ENCODE results near the gene CDC34.

CDC34 gene

GRCh38 chr19:540867-541637 lies 9.5 kb downstream of the CDC34 start:
- no peak for DNase-seq (ENCODE audit: extremely low read depth in 1 of 2, low read depth in 1 of 2)

- no peak for DNase-seq (ENCODE audit: extremely low read depth in 1 of 2, low read depth in 1 of 2)
These were observed 10.1 kb downstream of the CDC34 start for GRCh38 chr19:541699-542098.

GRCh38 chr19:542173-542866 lies 10.8 kb downstream of the CDC34 start:
- no peak for DNase-seq (ENCODE audit: extremely low read depth in 1 of 2, low read depth in 1 of 2)

DNA sequence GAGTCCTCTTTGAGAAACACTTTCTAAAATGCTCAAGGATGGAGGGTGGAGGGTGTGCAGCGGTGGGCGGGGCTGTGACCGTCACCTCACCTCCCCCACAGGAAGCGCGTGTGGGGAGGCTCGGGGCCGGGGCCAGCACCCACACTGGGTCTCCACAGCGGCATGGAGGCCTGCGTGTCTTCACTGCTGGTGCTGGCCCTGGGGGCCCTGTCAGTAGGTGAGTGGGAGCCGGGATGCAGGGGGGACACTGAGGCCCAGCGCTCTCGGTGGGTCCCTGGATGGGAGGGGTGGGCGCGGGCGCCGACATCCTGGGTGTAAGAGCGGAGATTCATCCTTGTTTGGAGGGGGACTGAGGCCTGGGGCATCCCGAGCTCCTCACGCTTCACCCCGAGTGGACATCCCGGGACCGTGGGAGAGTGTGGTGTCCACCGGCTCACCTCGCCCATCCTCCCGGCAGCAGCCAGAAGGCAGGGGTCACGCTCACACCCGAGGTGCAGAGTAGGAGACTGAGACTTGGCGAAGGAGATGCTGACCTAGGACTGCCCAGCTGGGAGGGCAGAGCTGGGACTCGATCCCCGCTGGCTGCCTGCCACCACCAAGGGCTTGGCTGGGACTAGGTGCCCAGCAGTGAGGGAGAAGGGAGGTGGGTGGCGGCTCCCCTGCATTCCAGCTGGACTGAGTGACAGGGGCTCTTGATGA lies 12.5 kb downstream of the CDC34 start, which contains the start of gene GZMM:
Gene GZMM, plus strand, starts transcription at position 144 of the 699 bp plus-strand sequence. Its CDS starts 19 bp downstream, at position 163.
- peak; percentile 60 for DNase-seq (ENCODE audit: extremely low read depth in 1 of 2, low read depth in 1 of 2)

- no peak for DNase-seq (ENCODE audit: extremely low read depth in 1 of 2, low read depth in 1 of 2)
These were observed 15.6 kb downstream of the CDC34 start for GRCh38 chr19:547117-547516.

DNA sequence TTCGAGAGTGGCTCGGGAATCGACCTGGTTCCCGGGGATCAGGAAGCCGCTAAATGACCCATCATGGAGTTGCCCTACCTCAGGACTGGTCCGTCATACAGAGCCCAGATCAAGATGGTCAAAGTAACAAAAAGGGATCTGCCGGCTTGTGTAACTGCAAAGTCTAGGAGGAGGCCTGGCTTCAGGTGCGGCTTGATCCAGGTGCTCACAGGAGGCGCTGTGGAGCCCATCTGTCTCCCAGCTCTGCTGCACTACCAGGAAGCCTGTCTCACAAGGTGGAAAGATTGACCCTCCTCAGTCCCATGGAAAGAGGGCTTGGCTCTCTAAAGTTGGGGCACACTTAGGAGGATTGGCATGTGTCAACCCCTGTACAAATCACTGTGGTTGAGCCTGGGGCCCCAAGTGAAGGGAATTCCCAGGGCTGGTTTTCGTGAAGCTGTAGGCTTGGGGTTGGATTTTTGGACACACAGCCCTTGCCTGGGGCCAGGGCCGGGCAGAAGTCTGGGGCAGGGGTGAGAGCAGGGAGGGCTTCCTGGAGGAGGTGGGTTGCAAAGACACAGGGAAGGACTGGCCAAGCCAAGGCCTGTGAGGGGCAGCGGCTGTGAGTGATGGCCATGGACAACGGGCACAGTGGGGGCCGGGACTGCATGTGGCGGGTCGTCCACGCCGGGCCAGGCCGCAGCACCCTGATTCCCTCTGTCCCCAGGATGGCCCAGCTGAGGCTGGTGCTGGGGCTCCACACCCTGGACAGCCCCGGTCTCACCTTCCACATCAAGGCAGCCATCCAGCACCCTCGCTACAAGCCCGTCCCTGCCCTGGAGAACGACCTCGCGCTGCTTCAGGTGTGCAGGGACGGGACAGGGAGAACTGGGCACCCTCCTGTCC lies 16.5 kb downstream of the CDC34 start:
- DNase-seq (ENCODE audit: extremely low read depth in 1 of 2, low read depth in 1 of 2): no peak

DNA sequence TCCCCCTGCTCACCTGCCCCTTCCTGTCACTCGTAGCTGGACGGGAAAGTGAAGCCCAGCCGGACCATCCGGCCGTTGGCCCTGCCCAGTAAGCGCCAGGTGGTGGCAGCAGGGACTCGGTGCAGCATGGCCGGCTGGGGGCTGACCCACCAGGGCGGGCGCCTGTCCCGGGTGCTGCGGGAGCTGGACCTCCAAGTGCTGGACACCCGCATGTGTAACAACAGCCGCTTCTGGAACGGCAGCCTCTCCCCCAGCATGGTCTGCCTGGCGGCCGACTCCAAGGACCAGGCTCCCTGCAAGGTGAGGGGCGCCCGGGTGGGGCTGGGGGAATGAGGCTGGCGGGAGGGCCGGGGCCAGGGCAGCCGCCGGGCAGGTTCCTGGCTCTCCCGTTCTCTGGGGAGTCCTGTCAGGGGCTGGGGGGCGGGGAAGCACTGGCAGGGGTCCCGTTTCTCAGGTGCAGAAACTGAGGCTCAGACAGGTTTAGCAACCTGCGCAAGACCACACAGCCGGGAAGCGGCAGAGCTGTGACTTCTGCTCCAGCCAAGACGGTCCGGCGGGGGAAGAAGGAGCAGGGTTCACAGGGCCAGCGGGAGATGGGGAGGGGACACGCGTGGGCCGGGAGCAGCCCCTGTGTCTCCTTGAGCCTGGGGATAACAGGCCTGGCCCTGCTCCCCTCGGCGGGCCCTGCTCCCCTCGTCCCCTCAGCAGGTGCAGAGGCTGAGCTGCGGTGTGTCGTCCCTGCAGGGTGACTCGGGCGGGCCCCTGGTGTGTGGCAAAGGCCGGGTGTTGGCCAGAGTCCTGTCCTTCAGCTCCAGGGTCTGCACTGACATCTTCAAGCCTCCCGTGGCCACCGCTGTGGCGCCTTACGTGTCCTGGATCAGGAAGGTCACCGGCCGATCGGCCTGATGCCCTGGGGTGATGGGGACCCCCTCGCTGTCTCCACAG lies 17.6 kb downstream of the CDC34 start:
- DNase-seq (ENCODE audit: extremely low read depth in 1 of 2, low read depth in 1 of 2): no peak

DNA sequence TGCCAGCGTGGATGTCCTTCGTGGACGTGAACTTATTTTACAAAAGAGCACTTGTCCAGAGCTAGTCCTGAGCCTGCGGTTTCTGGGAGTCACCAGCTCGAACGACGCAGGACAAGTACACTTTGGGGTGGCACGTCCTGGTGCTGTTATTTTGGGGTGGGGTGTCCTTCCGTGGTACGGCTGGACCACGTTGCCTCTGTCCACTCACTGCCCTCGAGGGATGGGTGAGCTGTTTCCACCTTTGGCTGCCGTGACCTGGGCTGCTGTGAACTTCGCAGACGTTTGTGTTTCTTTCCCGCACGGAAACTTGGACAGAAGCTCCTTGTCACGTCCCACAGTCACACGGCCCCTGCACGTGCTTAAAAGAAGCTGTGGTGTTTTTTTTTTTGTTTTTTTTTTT lies 23.3 kb downstream of the CDC34 start:
- DNase-seq (ENCODE audit: extremely low read depth in 1 of 2, low read depth in 1 of 2): no peak

- no peak for DNase-seq (ENCODE audit: extremely low read depth in 1 of 2, low read depth in 1 of 2)
These were observed 23.9 kb downstream of the CDC34 start for GRCh38 chr19:555474-555808.

DNA sequence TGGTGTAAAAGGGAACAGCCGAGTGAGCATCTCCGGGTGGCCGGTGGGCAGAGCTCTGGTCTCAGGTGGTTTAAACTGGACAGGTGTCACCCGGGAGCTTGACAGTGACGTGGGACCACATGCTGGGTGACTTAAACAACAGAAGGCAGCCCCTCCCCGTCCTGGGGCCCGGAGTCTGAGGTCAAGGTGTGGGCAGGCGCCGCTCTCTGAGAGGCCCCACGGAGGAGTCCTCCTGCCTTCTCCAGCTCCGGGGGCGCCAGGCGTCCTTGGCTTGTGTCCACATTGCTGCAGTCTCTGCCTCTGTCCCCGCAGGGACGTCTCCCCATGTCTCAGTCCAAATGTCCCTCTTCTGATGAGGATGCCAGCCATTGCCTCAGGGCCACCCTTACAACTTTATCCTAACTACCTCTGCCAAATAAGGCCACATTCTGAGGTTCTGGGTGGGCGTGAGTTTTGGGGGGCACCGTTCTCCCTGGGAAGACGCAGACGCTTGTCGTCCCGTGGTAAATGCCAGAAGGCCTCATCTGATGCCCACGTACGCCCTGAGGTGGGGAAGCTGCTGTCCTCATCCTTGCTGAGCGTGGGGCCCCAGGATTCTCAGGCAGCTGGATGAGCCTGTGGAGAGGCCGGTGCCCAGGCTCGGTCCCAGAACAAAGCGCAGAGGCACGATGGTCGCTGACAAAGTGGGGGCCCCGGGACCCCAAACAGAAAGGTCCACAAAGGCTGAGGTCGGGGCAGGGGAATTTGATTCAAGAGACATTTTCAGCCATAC lies 25.2 kb downstream of the CDC34 start:
- DNase-seq (ENCODE audit: extremely low read depth in 1 of 2, low read depth in 1 of 2): no peak

DNA sequence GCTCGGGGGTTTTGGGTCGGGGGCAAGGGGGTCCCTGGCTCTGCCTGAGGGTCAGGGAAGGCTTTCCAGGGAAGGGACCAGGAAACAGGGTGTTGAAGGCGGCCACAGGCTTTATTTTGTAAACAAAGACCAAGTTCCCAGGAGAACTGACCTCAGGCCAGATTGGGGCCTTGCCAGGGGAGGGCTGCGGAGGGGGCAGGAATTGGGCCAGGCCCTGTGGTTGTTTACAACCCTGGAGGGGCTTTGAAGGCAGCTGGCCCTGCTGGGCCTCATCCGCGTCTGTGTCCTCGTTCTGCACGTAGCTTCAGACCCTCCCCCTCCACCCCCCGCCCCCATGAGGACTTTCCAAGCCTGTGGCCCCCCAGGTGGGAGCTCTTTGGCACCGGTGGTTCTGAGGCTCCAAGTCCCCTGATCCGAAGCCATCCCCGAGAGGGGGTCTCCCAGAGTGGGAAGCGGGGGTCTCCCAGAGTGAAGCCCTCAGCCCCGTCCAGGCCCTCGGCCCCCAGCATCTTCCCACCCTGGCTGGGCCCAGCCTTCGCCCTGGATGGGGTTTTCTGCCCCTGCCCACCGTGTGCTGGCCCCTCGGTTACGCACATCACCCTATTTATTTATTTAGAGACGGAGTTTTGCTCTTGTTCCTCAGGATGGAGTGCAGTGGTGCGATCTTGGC lies 27.3 kb downstream of the CDC34 start:
- no peak for DNase-seq (ENCODE audit: extremely low read depth in 1 of 2, low read depth in 1 of 2)

- no peak for DNase-seq (ENCODE audit: extremely low read depth in 1 of 2, low read depth in 1 of 2)
These were observed 28.6 kb downstream of the CDC34 start for GRCh38 chr19:560121-560520.

DNA sequence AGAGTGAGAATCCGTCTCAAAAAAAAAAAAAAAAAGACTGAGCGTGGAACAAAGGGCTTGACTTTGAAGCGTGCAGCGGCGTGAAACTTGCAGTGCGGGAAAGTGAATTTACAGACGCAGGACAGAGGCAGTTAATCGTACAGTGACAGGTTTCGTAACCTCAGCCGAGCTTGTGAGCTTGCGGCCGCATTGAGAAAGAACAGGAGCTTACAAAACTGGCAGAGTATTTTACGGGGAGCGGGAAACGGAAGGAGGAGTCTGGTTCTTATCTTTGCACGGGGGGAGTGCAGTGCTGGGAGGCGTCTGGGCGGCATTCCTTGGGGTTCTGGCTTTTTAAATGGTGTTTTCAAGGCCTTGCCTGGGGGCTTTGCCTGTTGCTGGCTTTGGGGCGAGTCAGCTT lies 34.8 kb downstream of the CDC34 start:
- no peak for DNase-seq (ENCODE audit: extremely low read depth in 1 of 2, low read depth in 1 of 2)

DNA sequence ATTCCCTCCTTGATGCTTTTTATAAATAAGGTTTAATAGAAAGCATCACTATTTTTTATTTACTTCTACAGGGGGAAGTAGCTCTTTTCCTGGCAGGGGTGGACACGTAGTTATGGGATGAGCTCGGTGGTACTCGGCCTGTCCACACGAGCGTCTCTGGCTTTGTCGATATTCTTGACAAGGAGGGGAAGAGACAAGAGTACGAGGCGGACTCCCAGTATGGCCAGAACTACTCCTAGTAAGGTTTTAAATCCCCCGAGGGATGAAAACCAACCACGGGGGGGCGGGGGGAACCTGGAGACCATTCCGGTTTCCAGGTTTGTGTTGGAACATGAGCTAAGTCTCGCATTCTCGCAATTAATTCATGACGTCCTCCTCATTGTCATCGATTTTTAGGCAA lies 35.3 kb downstream of the CDC34 start:
- no peak for DNase-seq (ENCODE audit: extremely low read depth in 1 of 2, low read depth in 1 of 2)

- DNase-seq (ENCODE audit: extremely low read depth in 1 of 2, low read depth in 1 of 2): no peak
These were observed 35.8 kb downstream of the CDC34 start for GRCh38 chr19:567296-567900.

DNA sequence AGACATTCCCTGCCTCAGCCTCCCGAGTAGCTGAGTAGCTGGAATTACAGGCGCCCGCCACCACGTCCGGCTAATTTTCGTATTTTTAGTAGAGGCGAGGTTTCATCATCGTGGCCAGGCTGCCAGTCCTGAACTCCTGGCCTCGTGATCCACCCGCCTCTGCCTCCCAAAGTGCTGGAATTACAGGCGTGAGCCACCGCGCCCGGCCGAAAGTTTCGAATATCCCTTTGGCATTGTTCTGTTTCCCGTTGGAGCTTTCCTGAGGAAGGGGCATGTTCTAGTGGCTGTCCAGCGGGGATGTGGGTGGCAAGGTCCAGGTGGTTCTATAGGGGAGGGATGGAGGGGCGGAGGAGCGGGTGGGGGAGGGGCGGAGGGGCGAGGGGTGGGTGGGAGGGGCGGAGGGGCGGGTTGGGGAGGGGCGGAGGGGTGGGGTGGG lies 38.7 kb downstream of the CDC34 start:
- DNase-seq (ENCODE audit: extremely low read depth in 1 of 2, low read depth in 1 of 2): no peak

DNA sequence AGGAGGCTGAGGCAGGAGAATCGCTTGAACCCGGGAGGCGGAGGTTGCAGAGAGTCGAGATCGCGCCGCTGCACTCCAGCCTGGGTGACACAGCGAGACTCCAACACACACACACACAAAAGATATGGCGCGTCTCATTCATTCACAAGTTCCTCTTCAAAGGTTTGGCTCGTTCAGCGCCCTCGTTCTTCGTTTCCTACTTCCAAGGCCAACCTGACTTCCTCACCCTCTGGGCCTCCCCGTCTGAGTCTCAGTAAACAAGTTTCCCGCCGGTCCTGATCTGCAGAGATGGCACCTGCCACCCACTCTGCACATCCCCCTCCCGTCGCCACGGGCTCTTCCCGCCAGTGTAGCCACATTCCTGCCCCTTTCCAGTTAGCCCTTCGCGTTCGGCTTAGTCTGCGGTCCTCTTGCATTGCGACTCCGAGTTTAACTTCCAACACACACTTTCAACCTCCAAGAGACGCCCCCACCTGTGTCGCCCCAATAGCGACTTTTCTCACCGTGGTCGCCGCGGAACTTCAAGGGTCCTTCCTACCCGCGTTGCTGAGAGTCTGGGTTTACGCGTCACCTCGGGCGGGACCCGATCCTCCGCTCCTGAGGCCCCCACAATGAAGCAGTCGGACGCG lies 39.5 kb downstream of the CDC34 start:
- peak in 1 of 2 donors; percentile 44 for DNase-seq (ENCODE audit: extremely low read depth in 1 of 2, low read depth in 1 of 2)

- no peak for DNase-seq (ENCODE audit: extremely low read depth in 1 of 2, low read depth in 1 of 2)
These were observed 40.0 kb downstream of the CDC34 start for GRCh38 chr19:571566-571974.
